Measurements from ENCODE around the gene MEDAG.

DNA sequence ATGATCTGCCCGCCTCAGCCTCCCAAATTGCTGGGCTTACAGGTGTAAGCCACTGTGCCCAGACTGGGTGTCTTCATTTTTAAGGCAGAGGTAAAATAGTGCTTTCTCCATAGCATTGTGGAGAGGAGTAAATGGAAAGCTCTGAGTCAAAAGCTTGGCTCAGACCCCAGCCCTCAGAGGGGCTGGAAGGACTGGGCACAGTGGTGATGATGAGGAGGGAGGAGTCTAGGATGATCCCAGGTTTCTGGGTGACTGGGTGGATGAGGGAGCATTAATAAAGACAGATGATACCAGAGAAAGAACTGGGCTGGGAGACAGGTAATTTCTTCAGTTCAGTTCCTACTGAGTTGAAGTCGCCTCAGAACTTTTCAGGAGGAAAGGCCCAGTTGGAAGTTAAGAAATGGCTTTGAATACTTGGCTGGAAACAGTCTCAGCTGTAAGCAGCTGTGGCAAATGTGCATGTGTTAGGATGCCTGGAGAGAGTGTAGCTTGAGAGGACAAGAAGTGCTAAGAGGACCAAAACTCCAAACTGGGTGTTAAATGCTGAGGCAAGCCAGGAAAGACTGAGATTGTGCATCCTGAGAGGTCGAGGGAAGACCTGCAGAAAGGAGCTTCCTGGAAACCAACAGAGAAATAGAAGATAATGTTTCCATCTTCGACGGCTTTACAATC lies 37.1 kb upstream of the MEDAG start:
- no peak for TF ChIP-seq CTCF (conservative IDR thresholded peaks at IDR 0.05; ENCODE audit: low read length)
- TF ChIP-seq EZH2phosphoT487 (IDR thresholded peaks at IDR 0.05; ENCODE audit: borderline replicate concordance, low read depth, low read length): no peak
